NB4 (cell line): ENCODE data around the gene RPL10A.
"Not testable (repeated sequence)": the region's sequence is repeated elsewhere in the genome, so short reads cannot be mapped to it uniquely, and the experiment has no call there.

Experiments
- CTCF ChIP-seq: IDR thresholded peaks from one replicate; pipeline ENCODE4 v1.5.1; 2012; ENCODE audit warnings: low read depth, low read length
- MAX ChIP-seq: IDR thresholded peaks from 2 replicates; pipeline ENCODE4 v1.6.1; 2011; ENCODE audit warnings: low read depth, low read length
- MYC ChIP-seq: IDR thresholded peaks from 2 replicates; pipeline ENCODE4 v1.6.1; 2011; ENCODE audit warnings: low read depth, low read length
- POLR2A ChIP-seq: IDR thresholded peaks from 2 replicates; pipeline ENCODE4 v1.6.1; 2011; ENCODE audit warnings: mild to moderate bottlenecking; ENCODE audit not compliant: insufficient read length; ENCODE audit errors: extremely low read depth

GRCh38 chr6:35517978-35518377 lies 49.8 kb downstream of the RPL10A start:
- TF ChIP-seq POLR2A, CTCF, MAX, MYC: not testable (repeated sequence)
